Ramos (cell line): ENCODE data around the gene LSAMP.

Source experiments
- in situ Hi-C: fragments of 300-500 bp; cut with MboI; formaldehyde crosslinking; loops from one replicate; pipeline ENCODE4 v1.14.3; 2022; ENCODE audit warnings: low sequenced_read_pairs; ENCODE audit not compliant: unreplicated experiment

The LSAMP gene

DNA sequence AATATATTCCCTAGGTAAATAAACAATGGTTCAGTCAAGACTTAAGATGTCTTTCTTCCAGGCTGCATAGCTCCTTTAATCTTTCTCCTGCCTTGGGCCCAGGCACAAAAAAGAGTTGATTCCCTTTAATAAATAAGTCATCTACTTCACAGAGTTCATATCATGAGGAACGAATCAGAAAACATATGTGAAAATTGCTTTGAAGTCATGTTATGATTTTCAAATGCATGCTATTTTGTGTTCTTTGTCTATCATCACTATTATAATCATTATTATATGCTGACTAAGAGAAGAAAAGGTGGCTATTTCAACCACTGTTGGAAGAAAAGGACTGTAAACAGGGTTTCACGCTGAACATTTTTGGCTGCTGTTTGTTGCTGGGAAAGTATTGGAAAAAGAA is 70.4 kb downstream of the LSAMP start:
- in situ Hi-C loops, result no loop called here

DNA sequence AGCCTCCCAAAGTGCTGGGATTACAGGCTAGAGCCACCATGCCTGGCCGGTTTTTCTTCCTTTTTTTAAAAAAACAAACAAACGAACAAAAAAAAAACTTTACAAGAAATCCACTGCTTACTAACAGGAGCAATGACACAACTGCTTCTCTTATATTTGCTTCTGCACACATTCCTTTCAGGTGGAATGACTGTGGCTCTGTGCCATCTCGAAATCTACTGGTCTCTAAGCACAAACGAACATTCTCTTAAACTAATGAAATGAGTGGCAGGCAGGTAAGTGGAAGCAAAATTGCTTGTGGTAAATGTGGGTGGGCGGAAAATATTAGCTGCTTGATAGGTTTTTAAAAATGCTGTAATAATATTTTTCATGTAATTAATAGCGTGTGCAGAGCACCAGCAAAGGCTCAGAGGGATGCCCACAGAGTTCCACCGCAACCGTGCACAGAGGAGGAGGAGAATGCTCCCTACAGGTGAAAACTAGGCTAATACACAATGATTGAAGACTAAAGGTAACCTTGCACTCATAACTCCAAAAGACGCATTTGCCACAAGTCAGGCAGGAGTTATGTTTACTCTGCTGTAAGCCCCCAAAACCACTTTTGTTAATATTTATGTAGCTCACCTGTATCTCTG is 77.4 kb downstream of the LSAMP start:
- in situ Hi-C loops, result no loop called here

DNA sequence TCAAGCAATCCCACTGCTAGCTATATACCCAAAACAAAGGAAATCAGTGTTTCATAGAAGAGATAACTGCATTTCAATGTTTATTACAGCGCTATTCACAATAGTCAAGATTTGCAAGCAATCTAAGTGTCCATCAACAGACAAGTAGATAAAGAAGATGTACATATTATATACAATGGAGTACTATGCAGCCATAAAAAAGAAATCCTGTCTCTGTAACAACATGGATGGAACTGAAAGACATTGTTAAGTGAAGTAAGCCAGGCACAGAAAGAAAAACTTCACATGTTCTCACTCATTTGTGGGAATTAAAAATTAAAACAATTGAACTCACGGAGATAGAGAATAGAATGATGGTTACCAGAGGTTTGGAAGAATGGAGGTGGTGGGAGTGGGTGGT is 89.2 kb downstream of the LSAMP start:
- in situ Hi-C loops, result no loop called here

DNA sequence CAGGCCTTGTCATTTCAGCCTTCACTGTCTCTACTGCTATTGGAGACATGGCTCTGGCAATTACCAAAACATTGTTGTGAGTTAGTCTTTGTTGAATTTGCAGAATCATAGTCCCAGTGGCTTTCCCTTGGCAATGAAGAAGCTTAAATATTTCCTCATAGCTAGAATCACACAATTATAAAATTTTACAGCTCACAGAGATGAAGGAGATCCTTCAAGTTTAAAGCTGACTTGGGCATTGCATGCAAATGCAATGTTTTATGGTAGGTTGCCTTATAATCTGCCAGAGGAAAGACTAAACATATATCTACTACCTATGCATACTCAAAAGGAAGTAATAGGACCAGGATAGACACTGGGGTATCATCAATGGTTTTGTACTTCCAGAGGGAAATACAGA is 90.9 kb downstream of the LSAMP start:
- in situ Hi-C loops, result no loop called here

DNA sequence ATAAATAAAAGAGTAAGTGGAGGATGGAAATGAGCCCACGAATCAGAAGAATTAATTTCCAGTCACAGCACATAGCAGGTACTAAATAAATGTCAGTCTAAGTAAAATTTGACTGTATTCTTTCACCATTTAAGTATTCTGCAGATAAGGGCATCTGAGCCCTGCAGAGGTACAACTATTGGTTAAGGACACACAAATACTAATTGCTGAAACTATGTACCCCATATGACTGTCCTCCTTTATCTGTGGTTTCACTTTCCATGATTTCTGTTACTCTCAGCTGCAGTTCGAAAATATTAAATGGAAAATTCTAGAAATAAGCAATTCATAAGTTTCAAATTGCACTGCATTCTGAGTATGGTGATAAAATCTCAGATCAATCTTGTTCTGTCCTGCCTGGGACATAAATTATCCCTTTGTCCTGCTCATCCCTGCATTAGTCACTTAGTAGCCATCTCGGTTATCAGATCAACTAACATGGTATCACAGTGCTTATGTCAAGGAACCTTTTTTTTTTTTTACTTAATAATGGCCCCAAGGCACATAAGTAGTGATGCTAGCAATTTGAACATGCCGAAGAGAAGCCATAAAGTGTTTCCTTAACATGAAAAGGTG is 95.1 kb downstream of the LSAMP start:
- in situ Hi-C loops, result no loop called here

DNA sequence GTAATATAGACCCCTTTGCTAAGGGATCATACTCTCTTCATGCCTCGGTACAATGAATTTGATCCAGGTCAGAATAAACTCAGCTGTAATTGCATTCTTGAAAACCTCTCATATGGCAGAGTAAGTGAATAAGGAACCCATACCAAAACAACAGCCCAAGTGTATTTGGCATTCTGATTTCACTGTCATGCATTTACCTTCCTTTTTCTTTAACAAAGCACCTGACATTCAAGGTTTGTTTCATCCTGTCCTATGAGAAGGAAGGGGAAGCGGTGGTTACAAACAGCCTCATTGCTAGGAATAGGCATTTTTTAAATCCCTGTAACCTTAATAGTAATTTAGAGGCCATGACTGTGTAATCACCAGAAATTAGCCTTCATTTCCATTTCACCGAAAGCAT is 97.1 kb downstream of the LSAMP start:
- in situ Hi-C loops, result no loop called here

DNA sequence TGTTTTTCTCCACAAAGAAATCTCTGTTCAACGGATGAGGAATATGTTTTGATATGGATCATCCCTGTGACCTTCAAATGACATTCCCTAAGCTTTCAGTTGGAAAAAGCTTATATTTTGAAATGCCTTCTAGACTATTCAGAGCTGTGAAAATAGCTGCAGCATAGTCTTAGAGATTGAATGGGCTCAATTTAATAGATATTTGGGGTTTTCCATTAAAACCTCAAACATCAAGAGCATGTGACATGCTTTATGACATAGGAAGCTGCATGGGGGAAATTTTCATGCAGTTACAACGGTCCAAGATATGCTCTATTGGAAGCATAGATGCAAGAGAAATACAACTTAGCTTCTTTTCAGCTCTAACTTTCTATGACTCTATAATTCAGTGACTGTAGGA is 102.8 kb downstream of the LSAMP start:
- in situ Hi-C loops, result no loop called here

DNA sequence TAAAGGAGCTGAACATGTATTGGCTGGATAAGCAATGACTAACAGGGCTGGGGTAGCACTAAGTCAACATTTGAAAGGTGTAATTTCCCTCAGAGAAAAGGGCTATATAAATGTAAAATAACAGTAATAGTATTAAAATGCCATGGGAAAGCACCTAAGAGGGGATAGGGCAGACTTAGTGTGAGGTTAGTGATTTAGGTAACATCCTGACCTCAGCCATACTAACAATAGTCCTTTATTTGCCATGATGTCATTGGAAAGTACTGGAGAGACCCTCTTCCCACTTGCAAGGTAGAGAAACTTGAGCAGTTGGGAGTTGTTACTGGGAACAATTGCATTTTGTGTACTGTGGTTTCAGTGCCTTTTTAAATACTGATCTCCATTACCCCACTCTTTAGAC is 103.4 kb downstream of the LSAMP start:
- in situ Hi-C loops, result no loop called here

DNA sequence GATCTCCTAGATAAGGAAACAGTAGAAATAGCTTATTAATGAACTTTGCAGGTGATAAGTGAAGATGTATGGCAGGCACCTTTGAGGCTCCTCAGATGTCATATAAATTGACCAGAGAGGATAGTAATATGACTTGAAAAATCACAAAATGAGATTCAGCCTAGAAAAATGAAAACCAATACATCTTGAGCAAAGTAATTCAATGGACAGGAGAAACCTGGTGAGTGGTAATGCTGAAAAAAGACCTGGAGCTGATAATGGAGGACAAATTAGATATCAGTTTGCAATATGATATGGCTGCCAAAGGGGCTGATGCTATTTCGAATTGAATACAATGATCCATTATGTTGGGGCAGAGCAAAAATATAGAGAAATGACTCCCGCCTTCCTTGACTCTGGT is 103.9 kb downstream of the LSAMP start:
- in situ Hi-C loops, result no loop called here

DNA sequence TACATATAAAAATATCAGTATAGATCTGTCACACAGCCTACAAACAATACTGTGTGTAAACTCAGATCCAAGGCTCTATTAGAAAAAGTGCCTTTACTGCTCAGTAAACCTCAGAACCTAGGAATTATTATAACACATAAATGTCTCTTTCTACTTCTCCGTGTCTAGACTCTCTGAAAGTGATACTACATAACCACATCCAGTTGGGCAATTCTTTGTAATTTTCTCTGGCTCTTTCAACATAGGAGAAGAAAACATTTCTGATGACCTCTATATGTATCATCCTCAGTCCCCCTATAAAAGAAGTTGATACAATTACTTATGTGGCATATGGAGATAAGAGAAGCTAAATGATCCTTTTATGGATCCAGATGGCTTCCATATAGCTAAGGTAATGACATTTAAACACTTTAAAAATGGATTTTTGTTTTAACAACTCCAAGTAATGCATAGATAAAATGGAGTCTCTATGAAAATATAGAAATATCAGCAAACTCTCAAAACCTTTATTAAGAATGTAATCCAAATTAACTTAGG is 104.5 kb downstream of the LSAMP start:
- in situ Hi-C loops, result no loop called here

DNA sequence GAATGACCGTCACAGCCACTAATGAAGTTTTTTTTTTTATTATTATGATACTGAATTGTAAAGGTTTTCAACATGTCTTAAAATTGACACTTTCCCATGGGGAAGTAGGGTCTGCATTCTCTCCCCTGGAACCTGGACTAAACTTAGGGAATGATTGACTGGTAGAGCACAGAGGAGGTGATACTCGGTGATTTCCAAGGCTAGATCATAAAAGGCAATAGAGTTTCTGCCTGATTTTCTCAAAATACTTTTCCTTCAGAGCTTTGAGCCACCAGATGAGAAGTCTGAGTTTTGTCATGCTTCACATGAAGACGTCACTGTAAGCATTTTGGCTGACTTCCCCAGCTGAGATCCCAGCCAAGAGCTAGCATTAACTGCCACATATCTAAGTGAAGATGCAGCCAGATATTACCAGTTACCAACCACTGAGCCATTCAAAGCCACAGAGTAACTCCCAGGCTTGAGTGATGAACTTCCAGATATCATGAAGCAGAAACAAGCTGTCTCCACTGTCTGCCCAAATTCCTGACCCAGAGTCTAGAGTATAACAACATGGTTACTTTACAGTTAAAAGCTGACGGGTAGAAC is 105.8 kb downstream of the LSAMP start:
- in situ Hi-C loops, result no loop called here

DNA sequence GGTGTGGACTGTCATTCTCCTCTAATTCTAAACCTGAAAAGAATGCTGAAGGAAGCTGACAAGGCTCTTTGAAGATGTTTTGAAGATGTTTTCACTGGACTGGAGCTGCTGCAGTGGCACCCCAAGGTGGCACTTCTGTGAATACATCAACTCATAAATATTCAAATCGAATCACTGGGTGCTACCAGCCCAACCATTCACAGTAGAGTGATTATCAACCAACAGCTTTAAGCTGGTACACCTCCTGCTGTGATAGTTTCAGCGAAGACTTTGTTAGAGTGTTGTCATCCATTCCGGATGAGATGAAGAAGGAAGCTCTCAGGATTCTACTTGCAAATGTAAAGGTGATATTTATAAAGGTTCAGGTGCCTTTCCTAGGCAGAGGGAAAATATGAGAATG is 106.6 kb downstream of the LSAMP start:
- in situ Hi-C loops, result no loop called here

DNA sequence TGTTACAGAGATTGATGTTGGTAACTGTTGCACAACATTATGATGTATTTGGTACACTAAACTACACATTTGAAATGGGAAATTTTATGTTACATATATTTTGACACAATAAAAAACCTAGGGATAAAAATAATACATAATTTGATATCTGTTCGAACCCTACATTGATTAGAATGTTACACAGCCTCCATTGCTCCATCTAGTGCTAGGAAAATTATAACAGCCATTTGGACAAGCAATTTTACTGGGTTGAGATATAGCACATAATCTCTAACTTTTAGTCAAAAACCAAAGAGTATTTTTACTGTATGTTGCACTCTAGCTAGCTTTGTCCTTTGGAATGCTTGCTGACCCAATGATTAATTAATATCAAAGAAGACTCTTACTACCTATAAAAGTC is 108.1 kb downstream of the LSAMP start:
- in situ Hi-C loops, result no loop called here

DNA sequence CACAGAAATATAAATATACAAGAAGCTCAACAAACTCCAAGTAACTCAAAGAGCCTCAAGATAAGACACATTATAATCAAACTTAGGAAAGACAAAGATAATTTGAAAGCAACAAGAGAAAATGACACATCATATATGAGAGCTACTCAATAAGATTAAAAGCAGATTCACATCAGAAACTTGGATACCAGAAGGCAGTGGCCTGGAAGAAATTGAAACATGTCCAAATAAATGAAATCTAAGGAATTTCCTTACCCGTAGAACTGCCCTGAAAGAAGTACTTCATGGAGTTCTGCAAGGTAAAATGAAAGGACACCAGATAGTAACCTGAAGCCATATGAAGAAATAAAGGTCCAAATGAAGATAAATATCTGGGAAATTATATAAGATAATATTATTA is 113.9 kb downstream of the LSAMP start:
- in situ Hi-C loops, result no loop called here

DNA sequence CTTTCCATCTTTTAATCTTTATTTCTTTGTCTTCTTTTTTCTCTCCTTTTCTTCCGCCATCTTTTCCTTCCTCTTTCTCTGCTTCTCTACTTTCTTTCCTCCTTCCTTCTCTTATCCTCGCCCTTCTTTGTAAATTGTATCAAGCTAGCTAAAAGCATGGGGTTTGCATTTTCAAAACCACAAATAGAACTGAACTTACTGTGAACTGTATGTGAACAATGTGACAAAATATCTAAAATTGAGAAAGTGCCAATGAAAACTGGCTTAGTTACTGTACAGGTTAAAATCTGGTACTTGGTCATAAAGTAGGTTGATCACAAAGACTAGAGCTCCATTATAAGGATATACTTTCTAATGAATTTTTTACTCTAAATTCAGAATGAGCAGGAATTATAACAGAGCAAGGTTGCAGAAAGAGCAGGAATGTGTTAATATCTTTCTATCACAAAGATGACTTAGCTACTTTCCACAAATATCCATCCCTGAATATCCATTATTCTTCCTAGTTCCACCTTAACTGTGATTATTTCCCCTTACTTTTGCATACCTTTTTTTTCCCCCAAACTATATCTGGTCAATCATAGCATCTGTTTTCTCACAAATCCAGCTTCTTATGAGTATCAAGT is 122.4 kb downstream of the LSAMP start:
- in situ Hi-C loops, result no loop called here

DNA sequence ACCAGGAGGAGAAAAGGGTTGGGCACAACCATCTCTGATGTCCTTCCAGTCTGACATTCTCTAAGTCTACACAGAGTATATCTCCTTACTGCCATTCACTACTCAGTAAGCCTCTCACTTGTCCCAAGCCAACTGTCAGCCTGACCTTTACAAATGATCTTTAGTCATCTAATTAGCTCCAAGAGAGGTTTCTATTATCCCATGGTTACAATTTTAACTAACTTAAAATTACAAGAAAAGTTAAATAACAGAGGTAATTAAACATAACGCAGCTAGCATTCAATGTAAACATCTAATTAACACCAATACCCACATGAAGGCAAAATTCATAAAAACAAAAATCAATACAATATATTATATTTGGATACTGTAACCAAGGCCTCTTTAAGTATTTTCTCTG is 126.9 kb downstream of the LSAMP start:
- in situ Hi-C loops, result no loop called here

DNA sequence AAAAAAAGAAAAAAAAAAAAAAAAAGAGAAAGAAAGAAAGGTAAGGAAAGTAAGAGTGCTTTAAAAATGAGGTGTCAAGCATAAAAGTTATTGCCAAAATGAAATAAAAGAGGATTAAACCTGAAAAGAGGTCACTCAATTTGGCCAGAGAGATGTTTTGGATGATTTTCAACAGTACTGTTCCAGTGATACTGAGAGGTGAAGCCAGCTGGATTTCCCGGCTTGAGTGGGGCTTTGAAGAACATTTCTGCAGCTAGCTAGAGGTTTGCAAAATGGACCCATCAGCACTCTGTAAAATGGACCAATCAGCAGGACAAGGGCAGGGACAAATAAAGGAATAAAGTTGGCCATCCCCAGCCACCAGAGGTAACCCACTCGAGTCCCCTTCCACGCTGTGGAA is 128.5 kb downstream of the LSAMP start:
- in situ Hi-C loops, result no loop called here

DNA sequence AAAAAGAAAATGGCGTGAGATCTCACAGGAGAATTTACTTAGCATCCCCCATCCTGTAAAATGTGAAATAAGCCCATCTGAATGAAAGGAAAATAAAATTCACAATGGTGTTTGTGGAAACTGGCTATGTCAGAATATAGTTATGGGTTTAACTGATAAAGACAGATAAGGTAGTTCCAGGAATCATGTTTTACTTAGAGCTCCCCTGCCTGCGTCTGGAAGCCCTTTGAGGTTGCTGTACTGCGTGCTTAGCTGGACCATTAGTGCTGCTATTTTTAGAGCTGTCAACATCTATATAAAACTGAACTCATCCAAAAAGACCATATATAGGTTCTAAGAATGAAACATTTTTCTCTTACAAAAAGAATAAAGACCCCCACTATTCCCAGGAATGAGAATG is 130.8 kb downstream of the LSAMP start:
- in situ Hi-C loops, result no loop called here

DNA sequence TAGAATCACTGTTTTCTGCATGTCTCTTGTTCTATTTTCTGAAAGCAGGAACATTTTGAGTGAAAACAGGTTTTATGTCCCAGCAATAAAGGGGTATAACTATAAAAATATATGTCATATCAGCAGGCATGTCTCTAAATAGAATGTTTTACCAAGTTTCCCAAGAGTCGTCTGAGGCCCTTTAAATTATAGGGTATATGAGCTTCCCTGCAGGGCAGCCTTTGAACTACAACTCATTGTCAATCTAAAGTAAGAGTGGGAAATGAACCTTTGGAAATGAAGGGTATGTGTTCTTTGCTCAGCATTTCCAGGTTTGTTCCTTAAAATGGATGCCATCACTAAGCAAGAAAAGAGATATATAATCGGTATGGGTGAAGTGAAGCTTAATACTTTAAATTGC is 138.6 kb downstream of the LSAMP start:
- in situ Hi-C loops, result no loop called here

DNA sequence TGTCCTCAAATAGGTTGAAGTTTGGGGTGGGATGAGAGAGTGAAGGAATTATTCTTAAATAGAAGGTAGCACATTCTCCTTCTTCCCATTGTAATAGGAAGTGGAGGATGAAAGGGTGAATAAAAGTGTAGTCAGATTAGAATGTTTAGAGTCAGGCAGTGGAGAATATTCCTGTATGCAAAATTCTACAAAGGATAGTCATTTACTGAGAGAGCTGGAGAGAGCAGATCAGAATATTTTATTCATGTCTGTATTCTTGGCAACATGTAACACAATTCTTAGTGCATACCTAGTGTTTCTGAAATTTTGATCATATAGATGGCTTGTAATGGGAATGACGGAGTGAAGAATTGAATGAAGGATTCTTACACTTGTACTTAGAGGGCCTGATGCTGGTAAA is 139.1 kb downstream of the LSAMP start:
- in situ Hi-C loops, result no loop called here

DNA sequence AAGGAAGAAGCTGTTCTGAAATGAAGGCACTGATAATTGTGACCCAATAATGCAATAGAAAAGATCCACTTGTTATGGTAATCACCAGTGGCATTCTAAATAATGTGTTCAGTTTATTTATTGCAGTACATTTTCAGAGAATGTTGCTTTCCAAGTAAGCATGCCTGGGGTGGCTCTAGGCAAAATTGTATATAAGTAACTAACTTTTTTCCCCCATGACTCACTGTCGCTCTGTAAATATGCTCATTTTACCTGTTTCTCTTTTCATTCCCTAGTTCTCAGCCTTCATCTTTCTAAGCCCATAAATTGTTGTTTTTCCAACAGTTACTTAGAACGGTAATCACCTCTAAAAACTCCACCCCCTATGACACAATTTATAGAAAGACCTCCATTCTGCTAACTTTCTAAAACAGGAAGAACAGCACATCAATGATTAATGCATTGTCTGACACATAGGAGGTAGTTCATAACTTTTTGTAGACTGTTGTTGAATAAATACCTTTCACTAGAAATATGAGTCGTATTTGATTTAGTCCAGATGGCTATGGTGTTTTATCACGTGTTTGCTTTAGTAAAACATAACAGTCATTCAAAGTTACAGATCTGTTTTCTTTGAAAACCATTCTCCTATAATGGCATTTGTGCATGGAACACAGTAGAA is 143.1 kb downstream of the LSAMP start:
- in situ Hi-C loops, result no loop called here
